HG02840 (cell line): ENCODE results near the gene SPPL3.
"Not testable (repeated sequence)": the region's sequence is repeated elsewhere in the genome, so short reads cannot be mapped to it uniquely, and the experiment has no call there.

Experiments used
- ATAC-seq: cut with Tn5 transposase; IDR thresholded peaks from one replicate; pipeline ENCODE4 v1.9.1; 2021; ENCODE audit warnings: mild to moderate bottlenecking, moderate library complexity, moderate number of reproducible peaks; ENCODE audit not compliant: unreplicated experiment, low FRiP score

Gene SPPL3, protein sequence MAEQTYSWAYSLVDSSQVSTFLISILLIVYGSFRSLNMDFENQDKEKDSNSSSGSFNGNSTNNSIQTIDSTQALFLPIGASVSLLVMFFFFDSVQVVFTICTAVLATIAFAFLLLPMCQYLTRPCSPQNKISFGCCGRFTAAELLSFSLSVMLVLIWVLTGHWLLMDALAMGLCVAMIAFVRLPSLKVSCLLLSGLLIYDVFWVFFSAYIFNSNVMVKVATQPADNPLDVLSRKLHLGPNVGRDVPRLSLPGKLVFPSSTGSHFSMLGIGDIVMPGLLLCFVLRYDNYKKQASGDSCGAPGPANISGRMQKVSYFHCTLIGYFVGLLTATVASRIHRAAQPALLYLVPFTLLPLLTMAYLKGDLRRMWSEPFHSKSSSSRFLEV

DNA sequence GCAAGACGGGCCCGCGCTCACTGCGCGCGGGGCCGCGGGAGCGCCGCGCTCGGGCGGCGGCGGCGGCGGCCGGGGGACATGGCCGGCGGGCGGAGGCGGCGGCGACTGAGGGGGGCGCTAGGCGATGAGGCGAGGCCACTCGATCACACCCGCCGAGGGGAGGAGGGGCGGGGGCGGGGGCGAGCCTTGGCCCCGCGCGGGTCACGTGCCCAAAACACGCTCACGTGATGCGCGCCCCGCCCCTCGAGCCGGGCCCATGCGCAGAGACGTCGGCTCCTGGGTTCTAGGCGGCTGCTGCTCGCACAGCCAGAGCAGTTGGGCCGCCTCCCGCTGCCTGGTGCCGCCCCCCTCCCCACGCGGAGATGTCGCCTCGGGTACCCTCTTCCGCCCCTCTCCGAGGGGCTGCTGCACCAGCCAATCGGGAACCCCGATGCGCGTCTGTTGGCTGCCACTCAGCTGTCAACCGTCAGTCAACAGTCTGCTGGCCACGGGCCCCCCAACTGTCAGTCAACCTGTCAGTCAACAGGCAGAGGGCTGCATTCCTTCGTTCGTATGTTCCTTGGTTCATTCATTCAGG lies at the start of gene SPPL3:
TSS of gene SPPL3 (minus strand) at position 162 of the 577 bp plus-strand sequence. CDS start 491 bp downstream, outside the sequence.
- peak; percentile 73 for ATAC-seq

DNA sequence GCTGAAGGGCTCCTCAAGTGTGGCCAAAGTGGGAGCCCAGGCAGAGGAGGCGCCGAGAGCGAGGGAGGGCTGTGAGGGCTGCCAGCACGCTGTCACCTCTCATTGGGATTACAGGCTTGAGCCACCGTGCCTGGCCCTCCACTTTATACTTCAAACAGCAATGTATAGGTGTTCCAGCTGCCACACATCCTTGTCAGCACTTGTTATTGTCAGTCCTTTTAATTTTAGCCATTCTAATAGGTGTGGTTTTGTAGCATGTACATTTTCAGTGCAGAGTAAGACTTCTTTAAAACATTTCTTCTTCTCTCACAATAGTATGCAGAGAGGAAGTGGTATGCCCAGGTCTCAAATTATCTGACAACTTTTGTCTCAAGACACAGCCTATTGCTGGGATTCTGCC lies 46.6 kb upstream of the SPPL3 start:
- ATAC-seq, result no peak

DNA sequence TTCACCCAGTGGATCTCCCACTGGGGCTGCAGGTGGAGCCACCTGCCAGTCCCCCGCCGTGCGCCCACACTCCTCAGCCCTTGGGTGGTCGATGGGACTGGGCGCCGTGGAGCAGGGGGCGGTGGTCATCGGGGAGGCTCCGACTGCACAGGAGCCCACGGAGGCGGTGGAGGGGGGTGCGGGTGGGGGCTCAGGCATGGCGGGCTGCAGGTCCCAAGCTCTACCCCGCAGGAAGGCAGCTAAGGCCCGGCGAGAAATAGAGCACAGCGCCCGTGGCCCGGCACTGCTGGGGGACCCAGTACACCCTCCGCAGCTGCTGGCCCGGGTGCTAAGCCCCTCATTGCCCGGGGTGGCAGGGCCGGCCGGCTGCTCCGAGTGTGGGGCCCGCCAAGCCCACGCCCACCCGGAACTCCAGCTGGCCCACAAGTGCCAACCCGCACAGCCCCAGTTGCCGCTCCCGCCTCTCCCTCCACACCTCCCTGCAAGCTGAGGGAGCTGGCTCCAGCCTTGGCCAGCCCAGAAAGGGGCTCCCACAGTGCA lies 46.2 kb upstream of the SPPL3 start:
- not testable (repeated sequence) for ATAC-seq

DNA sequence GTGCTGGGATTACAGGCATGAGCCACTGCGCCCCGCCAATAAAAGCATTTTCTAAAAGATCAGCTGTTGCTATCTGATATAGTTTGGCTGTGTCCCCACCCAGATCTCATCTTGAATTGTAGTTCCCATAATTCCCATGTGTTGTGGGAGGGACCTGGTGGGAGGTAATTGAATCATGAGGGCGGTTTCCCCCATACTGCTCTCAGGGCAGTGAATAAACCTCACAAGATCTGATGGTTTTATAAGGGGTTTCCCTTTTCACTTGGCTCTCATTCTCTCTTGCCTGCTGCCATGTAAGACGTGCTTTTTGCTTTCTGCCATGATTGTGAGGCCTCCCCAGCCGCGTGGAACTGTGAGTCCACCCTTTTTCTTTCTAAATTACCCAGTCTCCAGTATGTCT lies 41.4 kb upstream of the SPPL3 start:
- ATAC-seq, result not testable (repeated sequence)

DNA sequence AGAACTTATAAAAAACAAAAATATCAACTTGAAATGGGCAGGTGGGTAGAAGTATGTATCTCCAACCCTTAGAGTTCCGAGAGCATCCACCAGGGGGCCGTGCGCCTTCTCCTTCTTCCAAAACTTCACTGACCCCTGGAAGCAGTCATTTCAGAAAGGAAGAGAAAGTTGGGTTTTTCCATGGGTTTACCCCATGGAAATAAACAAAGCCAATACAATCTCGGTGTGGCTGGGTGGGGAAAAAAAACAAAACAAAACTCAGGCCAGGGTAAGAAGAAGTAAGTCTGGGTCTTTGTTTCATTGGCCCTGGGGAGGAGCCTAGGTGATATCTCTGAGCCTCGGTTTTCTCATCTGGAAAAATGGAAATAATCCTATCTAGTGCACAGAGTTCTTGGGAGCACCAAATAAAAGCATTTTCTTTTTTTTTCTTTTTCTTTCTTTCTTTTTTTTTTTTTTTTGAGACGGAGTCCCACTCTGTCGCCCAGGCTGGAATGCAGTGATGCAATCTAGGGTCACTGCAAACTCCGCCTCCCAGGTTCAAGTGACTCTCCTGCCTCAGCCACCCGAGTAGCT lies 40.6 kb upstream of the SPPL3 start:
- ATAC-seq, result no peak

GRCh38 chr12:120943482-120943881 lies 39.3 kb upstream of the SPPL3 start:
- no peak for ATAC-seq

GRCh38 chr12:120941846-120942405 lies 37.8 kb upstream of the SPPL3 start:
- no peak for ATAC-seq

DNA sequence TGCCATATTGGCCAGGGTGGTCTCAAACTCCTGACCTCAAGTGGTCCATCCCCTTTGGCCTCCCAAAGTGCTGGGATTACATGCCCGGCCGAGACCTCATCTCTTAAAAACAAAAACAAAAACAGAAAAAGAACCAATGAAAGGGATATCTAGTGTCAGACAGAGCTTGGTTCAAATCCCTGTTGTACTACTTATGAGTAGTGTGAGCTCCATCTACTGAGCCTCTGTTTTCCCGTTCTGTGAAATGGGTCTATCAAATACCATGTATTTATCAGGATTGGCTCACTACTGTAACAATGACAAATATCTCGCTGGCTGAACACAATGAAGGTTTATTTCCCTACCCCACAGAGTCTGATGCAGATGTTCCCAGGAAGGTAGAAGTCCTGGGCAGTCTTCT lies 37.3 kb upstream of the SPPL3 start:
- ATAC-seq, result no peak

DNA sequence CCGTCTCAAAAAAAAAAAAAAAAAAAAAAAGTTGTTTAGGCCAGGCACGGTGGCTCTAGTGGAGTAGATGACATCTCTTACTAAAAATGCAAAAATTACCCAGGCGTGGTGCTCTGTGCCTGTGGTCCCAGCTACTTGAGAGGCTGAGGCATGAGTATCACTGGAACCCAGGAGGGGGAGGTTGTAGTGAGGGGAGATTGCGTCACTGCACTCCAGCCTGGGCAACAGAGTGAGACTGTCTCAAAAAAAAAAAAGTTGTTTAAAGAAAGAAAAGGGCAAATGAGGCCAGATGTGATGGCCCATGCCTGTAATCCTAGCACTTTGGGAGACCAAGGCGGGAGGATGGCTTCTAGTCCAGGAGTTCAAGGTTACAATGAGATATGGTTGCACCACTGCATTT lies 36.6 kb upstream of the SPPL3 start:
- ATAC-seq, result no peak

GRCh38 chr12:120940006-120940405 lies 35.8 kb upstream of the SPPL3 start:
- no peak for ATAC-seq

- ATAC-seq, result no peak
Measured at GRCh38 chr12:120939523-120939922, 35.4 kb upstream of the SPPL3 start.

DNA sequence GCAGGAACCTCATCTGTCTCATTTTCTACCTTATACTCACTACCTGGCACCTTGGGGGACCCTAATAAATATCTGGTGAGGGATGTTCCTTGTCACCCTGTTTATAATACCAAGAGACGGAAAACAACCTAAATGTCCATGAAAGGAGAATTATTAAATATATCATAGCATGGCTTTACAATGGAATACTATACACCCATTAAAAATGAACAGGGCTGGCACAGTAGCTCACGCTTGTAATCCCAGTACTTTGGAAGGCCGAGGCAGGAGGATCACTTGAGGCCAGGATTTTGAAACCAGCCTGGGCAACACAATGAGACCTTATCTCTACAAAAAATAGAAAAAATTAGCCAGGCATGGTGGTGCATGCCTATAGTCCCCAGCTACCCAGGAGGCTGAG lies 34.3 kb upstream of the SPPL3 start:
- ATAC-seq, result no peak

GRCh38 chr12:120936197-120936596 lies 32.0 kb upstream of the SPPL3 start:
- no peak for ATAC-seq

GRCh38 chr12:120933786-120934185 lies 29.6 kb upstream of the SPPL3 start:
- ATAC-seq, result no peak

GRCh38 chr12:120932956-120933526 lies 28.9 kb upstream of the SPPL3 start:
- ATAC-seq, result no peak

DNA sequence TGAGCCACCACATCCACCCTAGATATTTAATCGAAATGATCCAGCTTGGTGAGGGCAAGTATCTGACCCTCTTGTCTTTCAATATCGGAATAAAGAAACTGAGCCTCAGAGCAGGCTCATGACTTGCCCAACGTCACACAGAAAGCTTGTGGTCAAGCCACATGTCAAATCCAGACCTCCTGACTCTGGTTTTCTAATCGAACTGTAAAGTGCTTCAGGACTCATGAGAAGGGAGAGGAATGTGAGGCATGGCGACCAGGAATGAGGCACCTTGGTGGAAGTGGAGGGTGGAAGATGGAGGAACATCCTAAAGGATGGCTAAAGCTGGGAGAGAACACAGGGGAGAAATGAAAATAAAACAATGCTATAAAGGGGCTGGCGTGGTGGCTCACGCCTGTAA lies 27.9 kb upstream of the SPPL3 start:
- ATAC-seq, result no peak

DNA sequence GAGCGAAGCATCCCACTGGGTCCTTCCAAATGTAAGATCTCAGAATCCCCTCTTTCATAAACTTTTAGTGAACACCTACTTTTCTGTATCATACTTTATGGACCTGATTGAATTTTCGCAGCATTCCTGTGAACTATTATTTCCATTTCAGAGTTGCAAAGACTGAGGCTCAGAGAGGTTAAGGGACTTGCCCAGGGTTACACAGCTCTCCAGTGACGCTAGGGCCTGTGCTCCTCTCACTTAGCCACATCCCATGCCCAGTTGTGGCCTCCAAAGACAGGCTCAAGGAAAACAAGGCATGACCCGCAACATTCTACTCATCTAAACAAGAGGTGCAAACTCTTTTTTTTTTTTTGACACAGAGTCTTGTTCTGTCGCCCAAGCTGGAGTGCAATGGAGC lies 25.9 kb upstream of the SPPL3 start:
- ATAC-seq, result no peak

DNA sequence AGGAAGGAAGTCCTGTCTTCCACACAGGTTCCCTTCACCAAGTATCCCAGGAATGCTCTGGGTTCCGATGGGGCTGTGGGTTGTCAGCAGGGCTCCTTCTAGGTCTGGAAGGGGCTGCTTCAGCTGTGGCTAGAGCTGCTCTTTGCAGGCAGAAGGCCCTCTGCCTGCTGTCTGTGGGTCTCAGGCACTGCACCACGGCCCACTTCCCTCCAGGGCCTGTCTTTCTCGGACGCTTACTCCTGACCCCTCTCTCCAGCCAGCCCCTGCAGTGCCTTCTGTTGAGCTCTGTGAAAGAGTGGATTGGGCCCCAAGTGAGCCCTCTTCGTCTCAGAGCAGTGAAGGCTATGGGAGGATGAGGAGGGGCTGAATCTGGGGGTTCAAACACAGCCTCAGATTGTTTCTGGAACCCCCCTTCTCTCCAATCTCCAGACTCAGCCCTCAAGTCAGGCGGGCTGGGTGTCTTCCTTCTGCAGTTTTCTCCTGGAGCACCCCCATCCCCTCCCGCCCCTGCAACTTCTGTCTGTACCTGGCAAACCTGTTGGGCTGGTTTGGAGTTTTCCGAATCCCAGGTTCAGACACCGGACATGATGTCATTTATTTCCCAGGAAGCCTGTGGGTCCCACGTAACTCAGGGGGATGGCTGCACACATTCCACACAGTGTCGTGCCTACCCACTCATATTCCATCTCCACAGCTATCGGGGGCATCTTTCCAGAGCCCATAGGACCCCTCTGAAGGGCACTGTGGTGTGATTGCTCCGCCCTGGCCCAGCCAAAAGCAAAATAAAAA lies 24.9 kb upstream of the SPPL3 start:
- ATAC-seq, result no peak

- no peak for ATAC-seq
Measured at GRCh38 chr12:120925740-120926563, 21.8 kb upstream of the SPPL3 start.
